Anterior cingulate cortex (tissue), 58 donors: Measurements from ENCODE around the gene DMBX1.

ENCODE experiments used
- DNase-seq, 58 donors: peaks; one replicate each; lab custom pipeline; 2025; lab: John Stamatoyannopoulos, UW

The DMBX1 gene

GRCh38 chr1:46497020-46497419 is 7.4 kb downstream of the DMBX1 start:
- DNase-seq: no peak

- no peak for DNase-seq
Observed at GRCh38 chr1:46497665-46498064, 8.0 kb downstream of the DMBX1 start.

GRCh38 chr1:46501528-46501927 is 11.9 kb downstream of the DMBX1 start:
- no peak for DNase-seq

- DNase-seq: no peak
Observed at GRCh38 chr1:46503421-46503820, 13.8 kb downstream of the DMBX1 start.

GRCh38 chr1:46506470-46507219 is 17.0 kb downstream of the DMBX1 start:
- DNase-seq: no peak

GRCh38 chr1:46508757-46509156 is 19.1 kb downstream of the DMBX1 start:
- DNase-seq: no peak

GRCh38 chr1:46510341-46510997 is 20.8 kb downstream of the DMBX1 start:
- DNase-seq: no peak

- no peak for DNase-seq
Observed at GRCh38 chr1:46510998-46511365, 21.3 kb downstream of the DMBX1 start.

GRCh38 chr1:46512135-46512791 is 22.6 kb downstream of the DMBX1 start:
- DNase-seq: no peak

- DNase-seq: no peak
Observed at GRCh38 chr1:46512792-46513190, 23.2 kb downstream of the DMBX1 start.

GRCh38 chr1:46513536-46513935 is 23.9 kb downstream of the DMBX1 start:
- DNase-seq: no peak

- DNase-seq: no peak
Observed at GRCh38 chr1:46515576-46515975, 25.9 kb downstream of the DMBX1 start.

- no peak for DNase-seq
Observed at GRCh38 chr1:46516200-46516950, 26.7 kb downstream of the DMBX1 start.

- DNase-seq: no peak
Observed at GRCh38 chr1:46517010-46517600, 27.5 kb downstream of the DMBX1 start.

- no peak for DNase-seq
Observed at GRCh38 chr1:46517932-46518498, 28.4 kb downstream of the DMBX1 start.

GRCh38 chr1:46519209-46519608 is 29.6 kb downstream of the DMBX1 start:
- no peak for DNase-seq

GRCh38 chr1:46520063-46520911 is 30.7 kb downstream of the DMBX1 start:
- peak in 1 of 58 donors; percentile 5 for DNase-seq

- DNase-seq: no peak
Observed at GRCh38 chr1:46521414-46521813, 31.8 kb downstream of the DMBX1 start.
